K562 (cell line): ENCODE data around the gene ALK.

ENCODE experiments used
- MYC ChIP-seq, 2 experiments: fragments of 250-450 bp in 1 of 2; sonication (Bioruptor Pico) in 1 of 2; IDR thresholded peaks; 2 replicates each; pipeline versions ENCODE4 v1.5.1 to v1.6.1; 2012 to 2021; ENCODE audit warnings: low read depth in 2 of 2, borderline replicate concordance in 1 of 2, improper control_type of control experiment in 1 of 2, low read length in 1 of 2, mild to moderate bottlenecking in 1 of 2, moderate library complexity in 1 of 2
- TEAD4 ChIP-seq, 2 experiments: sonication (generic) in 1 of 2; formaldehyde crosslinking in 1 of 2; IDR thresholded peaks; 2 replicates each; pipeline versions ENCODE4 v1.6.1 to v1.8.0; 2012 to 2022; ENCODE audit warnings: borderline replicate concordance in 1 of 2, inconsistent platforms in 1 of 2, low read length in 1 of 2, mild to moderate bottlenecking in 1 of 2, missing genetic modification reagents in 1 of 2
- ZBTB34 ChIP-seq: fragments of 250-450 bp; sonication (Bioruptor Pico); IDR thresholded peaks from 2 replicates; pipeline ENCODE4 v1.8.0; 2021; ENCODE audit warnings: mild to moderate bottlenecking, moderate library complexity

GRCh38 chr2:29749843-29750242, 171.5 kb downstream of the ALK start:
- TF ChIP-seq TEAD4 (IDR thresholded peaks at IDR 0.05; ENCODE audit: low read length) (no peak), TEAD4 (CRISPR knock-in tag; IDR thresholded peaks at IDR 0.05; ENCODE audit: borderline replicate concordance) (no peak), MYC (IDR thresholded peaks at IDR 0.05; ENCODE audit: low read depth, low read length) (no peak), MYC (CRISPR knock-in tag; IDR thresholded peaks at IDR 0.05; ENCODE audit: borderline replicate concordance, low read depth) (no peak), ZBTB34 (no peak)
